ENCODE results near the gene DNAJA3.

GRCh38 chr16:4383591-4384444, 41.9 kb upstream of the DNAJA3 start:
- TF ChIP-seq ZFP30 (CRISPR knock-in tag; IDR thresholded peaks at IDR 0.05), result no peak
- no peak for TF ChIP-seq ZFP3 (CRISPR knock-in tag; IDR thresholded peaks at IDR 0.05)
- TF ChIP-seq BACH2 (CRISPR knock-in tag; IDR thresholded peaks at IDR 0.05; ENCODE audit: borderline replicate concordance), result no peak
